ENCODE results near the gene EDEM3.

- TF ChIP-seq CTCF (IDR thresholded peaks at IDR 0.05; ENCODE audit: low read depth, low read length, missing input control) = no peak
- no peak for TF ChIP-seq JUND (IDR thresholded peaks at IDR 0.05)
- no peak for TF ChIP-seq EGR1 (IDR thresholded peaks at IDR 0.05; ENCODE audit: low read depth in 2 of 2)
- TF ChIP-seq FOXA1 (IDR thresholded peaks at IDR 0.05) = no peak
- TF ChIP-seq RAD21 (IDR thresholded peaks at IDR 0.05) = no peak
- TF ChIP-seq HNF4G (IDR thresholded peaks at IDR 0.05) = no peak
- TF ChIP-seq GABPA (IDR thresholded peaks at IDR 0.05 in 1 of 2, conservative IDR thresholded peaks at IDR 0.05 in 1 of 2) = no peak
- no peak for TF ChIP-seq ATF3 (IDR thresholded peaks at IDR 0.05)
- no peak for TF ChIP-seq YY1 (IDR thresholded peaks at IDR 0.05)
- no peak for TF ChIP-seq ZBTB33 (IDR thresholded peaks at IDR 0.05)
- TF ChIP-seq NR2F2 (IDR thresholded peaks at IDR 0.05) = no peak
- TF ChIP-seq TAF1 (conservative IDR thresholded peaks at IDR 0.05) = no peak
- TF ChIP-seq MAX (IDR thresholded peaks at IDR 0.05) = no peak
- TF ChIP-seq REST (IDR thresholded peaks at IDR 0.05) = no peak
These were observed 92.9 kb downstream of the EDEM3 start for GRCh38 chr1:184661801-184662200.

Data from liver (tissue), 3 donors.